Kidney tubule cell (primary cell): ENCODE data around the gene DCXR.
A peak's percentile ranks its signal among the peaks of the same experiment; 100 is the strongest.
"Not testable (repeated sequence)": the region's sequence is repeated elsewhere in the genome, so short reads cannot be mapped to it uniquely, and the experiment has no call there.

Experiments
- DNase-seq: peaks from one replicate; pipeline ENCODE4 v3.0.0-alpha.2; 2018; ENCODE audit warnings: low spot score

Gene DCXR

GRCh38 chr17:82039695-82040299, 2.3 kb upstream of the DCXR start:
- DNase-seq, result no peak

- not testable (repeated sequence) for DNase-seq
These were observed 1.4 kb upstream of the DCXR start for GRCh38 chr17:82038796-82039409.

- DNase-seq, result no peak
These were observed 345 bp upstream of the DCXR start for GRCh38 chr17:82037889-82038195.

- peak; percentile 15 for DNase-seq
These were observed 834 bp downstream of the DCXR start for GRCh38 chr17:82036634-82037091.

GRCh38 chr17:82035956-82036633, 1.4 kb downstream of the DCXR start:
- DNase-seq, result no peak

GRCh38 chr17:82035488-82035887, 2.0 kb downstream of the DCXR start:
- DNase-seq, result no peak

GRCh38 chr17:82034371-82035011, 3.0 kb downstream of the DCXR start:
- no peak for DNase-seq

- no peak for DNase-seq
These were observed 4.0 kb downstream of the DCXR start for GRCh38 chr17:82033359-82034085.

- peak; percentile 44 for DNase-seq
These were observed 5.4 kb downstream of the DCXR start for GRCh38 chr17:82031885-82032627.

GRCh38 chr17:82031303-82031884, 6.1 kb downstream of the DCXR start, which contains the start of gene RAC3:
RAC3 (plus strand) TSS chr17:82031678; CDS start chr17:82031762, 84 bp downstream.
- DNase-seq, result peak; percentile 33

- peak; percentile 83 for DNase-seq
These were observed 6.8 kb downstream of the DCXR start for GRCh38 chr17:82030470-82031302.

GRCh38 chr17:82029990-82030469, 7.5 kb downstream of the DCXR start:
- DNase-seq, result no peak

- no peak for DNase-seq
These were observed 8.1 kb downstream of the DCXR start for GRCh38 chr17:82029391-82029790.

GRCh38 chr17:82028966-82029365, 8.5 kb downstream of the DCXR start:
- DNase-seq, result no peak

GRCh38 chr17:82028246-82028645, 9.3 kb downstream of the DCXR start:
- DNase-seq, result no peak

- no peak for DNase-seq
These were observed 11.9 kb downstream of the DCXR start for GRCh38 chr17:82025401-82026107.

- DNase-seq, result no peak
These were observed 12.6 kb downstream of the DCXR start for GRCh38 chr17:82024859-82025258.

- DNase-seq, result peak; percentile 36
These were observed 13.9 kb downstream of the DCXR start for GRCh38 chr17:82023447-82024241.
